Activated gamma-delta T cell (primary cell): ENCODE data around the gene MUSK.
"Not testable (repeated sequence)": the region's sequence is repeated elsewhere in the genome, so short reads cannot be mapped to it uniquely, and the experiment has no call there.

ENCODE experiments used
- DNase-seq: peaks from one replicate; lab custom pipeline; 2025; lab: John Stamatoyannopoulos, UW

MUSK gene

GRCh38 chr9:110810262-110810976 lies 141.8 kb downstream of the MUSK start:
- DNase-seq, result no peak

DNA sequence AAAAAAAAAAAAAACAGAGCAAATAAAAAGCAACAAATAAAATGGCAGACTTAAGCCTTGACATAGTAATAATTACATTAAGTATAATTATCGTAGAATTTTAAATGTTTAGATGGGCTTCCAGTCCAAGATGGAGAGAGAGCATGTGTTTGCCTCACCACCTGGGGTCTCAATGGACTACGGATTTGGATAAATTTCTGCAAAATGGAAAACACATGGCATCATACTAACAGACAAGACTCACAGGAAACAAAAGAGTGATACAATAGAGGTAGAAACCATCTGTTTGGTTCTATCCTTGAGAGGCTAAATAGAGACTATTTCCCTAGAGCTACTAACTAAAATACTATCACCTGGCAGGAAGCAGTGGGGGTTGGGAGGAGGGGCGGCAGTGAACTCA lies 144.3 kb downstream of the MUSK start:
- DNase-seq, result no peak

GRCh38 chr9:110814159-110814558 lies 145.6 kb downstream of the MUSK start:
- no peak for DNase-seq

DNA sequence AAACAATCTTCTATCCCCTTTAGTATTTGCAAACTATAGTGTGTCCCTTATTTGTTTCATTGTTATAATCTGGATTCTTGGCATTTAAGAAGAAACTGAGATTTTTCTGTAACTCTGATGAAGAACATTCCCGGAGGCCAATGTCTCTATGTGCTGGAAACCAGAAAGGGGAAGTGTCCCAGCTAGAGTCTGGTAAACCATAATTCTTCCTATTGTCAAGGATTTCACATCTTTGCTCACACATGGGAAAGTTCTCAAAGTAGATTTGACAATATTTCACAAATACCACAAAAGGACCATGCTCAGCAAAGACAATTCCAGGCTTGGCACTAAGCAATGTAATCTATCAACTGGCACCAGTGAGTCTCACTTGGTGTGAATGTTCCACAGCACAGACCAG lies 146.8 kb downstream of the MUSK start:
- DNase-seq, result no peak

DNA sequence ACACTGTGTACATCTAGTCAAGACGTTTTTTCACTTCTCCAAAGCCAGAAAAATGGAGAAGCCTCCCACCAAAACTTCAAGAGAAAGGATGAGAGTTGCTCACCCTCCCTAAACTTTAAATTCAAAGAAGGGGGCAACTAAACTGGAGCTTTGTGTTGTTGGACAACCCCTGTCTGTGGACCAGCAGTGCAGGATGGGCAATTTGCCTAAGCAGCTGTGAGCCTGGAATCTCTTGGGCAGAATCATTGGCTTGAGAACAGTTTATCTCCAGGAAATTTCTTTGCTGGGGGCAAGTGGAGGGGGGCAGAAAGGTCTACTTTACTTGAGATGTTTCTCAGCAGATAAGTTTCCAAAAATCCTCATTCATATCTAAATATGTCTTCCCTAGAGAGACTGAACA lies 151.8 kb downstream of the MUSK start:
- DNase-seq, result no peak

DNA sequence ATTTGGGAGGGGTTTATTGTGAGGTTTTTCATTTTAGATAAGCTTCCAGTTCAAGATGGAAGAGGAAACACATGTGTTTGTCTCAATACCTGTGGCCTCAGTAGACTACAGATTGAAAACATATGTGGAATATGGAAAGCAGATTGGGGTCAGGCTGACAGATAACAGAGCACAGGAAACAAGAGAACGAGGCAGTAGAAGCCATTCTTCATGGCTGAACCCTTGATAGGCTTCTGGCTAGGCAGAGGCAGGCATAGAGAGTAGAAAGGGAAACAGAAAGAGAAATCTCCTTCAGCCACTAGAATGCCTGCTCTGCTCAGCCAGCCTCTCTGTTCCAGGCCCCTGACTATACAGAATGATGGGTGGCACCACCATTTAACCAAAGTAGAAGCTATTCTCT lies 152.5 kb downstream of the MUSK start:
- DNase-seq, result no peak

GRCh38 chr9:110825129-110825528 lies 156.5 kb downstream of the MUSK start:
- not testable (repeated sequence) for DNase-seq

DNA sequence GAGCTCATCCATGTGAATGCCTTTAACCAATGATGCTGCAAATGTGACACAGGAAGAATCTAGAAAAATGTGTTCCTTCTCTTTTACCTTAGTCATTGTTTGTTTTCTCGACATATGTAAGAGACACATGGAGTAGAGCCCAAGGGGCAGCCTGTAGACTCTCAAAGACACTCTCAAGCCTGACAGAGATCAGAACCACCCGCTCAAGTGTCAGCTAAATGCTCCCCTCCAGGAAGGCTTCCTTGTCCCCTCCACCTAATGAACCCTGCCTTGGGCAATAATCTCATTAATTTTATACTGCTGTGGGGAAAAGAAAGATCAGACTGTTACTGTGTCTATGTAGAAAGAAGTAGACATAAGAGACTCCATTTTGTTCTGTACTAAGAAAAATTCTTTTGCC lies 157.4 kb downstream of the MUSK start:
- DNase-seq, result no peak

GRCh38 chr9:110826400-110826799 lies 157.8 kb downstream of the MUSK start:
- DNase-seq, result not testable (repeated sequence)

GRCh38 chr9:110828264-110828663 lies 159.7 kb downstream of the MUSK start:
- DNase-seq, result no peak

- no peak for DNase-seq
Measured at GRCh38 chr9:110830495-110830894, 161.9 kb downstream of the MUSK start.

DNA sequence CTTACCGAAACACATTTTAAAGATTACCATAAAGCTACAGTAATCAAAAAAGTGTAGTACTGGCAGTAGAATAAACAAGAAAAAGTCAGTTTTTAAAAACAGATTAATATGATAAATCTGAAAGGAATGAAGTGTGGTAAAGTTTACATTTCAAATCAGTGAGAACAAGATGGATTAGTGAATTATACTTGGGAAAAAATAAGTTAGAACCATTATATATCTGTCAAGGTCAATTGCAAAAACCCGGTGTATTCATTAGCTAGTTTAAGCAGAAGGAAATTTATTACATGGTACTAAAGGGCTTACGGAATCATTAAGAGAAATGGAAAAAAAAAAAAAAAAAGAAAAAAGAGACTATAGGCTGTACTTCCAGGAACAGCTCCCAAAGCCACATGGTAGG lies 164.3 kb downstream of the MUSK start:
- no peak for DNase-seq

GRCh38 chr9:110835404-110835803 lies 166.8 kb downstream of the MUSK start:
- DNase-seq, result no peak

- DNase-seq, result no peak
Measured at GRCh38 chr9:110835859-110836271, 167.3 kb downstream of the MUSK start.

DNA sequence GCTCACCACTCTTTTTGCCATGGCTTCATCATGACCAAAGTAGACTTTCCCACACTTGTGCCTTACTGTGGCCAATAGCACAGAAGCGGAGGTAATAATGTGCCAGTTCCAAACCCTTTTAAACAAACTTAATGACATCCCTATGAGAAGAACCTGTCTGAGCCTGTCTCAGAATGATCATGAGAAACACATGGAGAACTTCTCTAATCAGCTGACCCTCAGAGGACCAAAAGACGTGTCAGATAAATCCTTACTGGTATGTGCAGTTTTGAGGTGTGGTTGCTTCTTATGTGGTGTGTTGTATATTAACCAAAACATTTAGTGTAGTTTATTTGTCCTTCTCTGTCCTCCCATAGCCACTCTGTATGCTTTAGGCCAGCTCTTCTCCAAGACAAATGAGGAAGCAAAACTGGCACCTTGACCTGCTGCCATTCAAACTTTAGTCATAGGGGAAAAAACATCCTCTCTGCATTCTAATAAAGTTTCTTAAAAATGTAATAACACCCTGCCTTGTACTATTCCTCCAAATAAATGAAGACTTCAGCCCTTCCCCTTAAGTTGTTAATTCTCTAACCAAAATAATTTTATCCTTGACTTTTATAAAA lies 168.9 kb downstream of the MUSK start:
- no peak for DNase-seq

GRCh38 chr9:110842169-110842568 lies 173.6 kb downstream of the MUSK start:
- DNase-seq, result no peak

GRCh38 chr9:110842986-110843385 lies 174.4 kb downstream of the MUSK start:
- DNase-seq, result no peak

DNA sequence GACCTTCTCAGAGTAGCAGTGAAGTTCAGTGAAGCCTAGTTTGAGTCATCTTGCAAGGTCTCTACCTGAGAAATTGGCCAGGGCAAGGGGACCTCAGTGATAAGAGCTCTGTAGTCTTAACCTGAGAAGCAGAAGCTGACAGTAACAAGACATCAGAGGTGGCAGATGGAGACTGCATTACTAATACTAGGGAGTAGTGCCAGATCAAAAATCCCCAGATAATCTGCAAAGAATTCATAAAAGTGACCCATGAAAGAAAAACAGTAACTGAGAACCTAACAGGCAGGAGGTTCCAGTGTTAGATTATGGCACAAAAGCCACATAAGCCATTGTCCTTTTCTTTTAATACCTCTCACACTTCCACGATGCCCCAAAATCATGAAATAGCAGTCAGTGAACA lies 175.5 kb downstream of the MUSK start:
- no peak for DNase-seq

- DNase-seq, result no peak
Measured at GRCh38 chr9:110846215-110846614, 177.6 kb downstream of the MUSK start.

DNA sequence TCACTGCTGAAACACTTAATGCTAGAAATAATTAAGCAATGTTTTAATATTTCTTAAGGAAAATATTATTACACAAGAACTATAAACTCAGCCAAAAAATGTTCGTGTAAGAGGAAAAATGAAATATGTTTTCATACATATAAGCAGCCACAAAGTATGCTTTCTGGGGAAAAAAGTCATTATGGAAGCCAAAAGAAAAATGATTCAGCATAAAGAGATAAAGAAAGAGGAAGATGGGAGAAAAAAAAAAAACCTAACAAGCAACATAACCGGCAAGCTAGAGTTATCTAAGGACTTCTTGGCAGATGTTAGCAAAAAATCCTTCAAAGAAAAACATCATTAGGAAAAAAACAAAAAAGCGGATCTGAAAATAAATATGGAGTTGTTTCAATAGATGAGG lies 179.1 kb downstream of the MUSK start:
- no peak for DNase-seq

- DNase-seq, result no peak
Measured at GRCh38 chr9:110850401-110851135, 182.0 kb downstream of the MUSK start.
